Breast epithelium (tissue), 4 donors: ENCODE results near the gene PARVA. TPM values are rescaled to one million over a fixed set of nuclear protein-coding genes. Genes with fewer than 3 reads are reported as not detected.

Experiments used
- DNase-seq, 2 donors: peaks; one replicate each; pipeline ENCODE4 v3.0.0-alpha.2; 2019; ENCODE audit warnings: low spot score in 2 of 2
- H3K27ac ChIP-seq, 2 donors: fragments of 200-600 bp; sonication (generic) in 1 of 2; one replicate each; pipeline ENCODE4 v1.5.1; 2016 to 2019; ENCODE audit warnings: mild to moderate bottlenecking in 1 of 2
- H3K27me3 ChIP-seq, 2 donors: fragments of 200-600 bp; sonication (generic) in 1 of 2; one replicate each; pipeline versions ENCODE4 v1.5.1 to v1.6.0; 2017 to 2019; ENCODE audit warnings: control low read depth in 1 of 2, mild to moderate bottlenecking in 1 of 2
- H3K36me3 ChIP-seq: fragments of 200-600 bp; one replicate; pipeline ENCODE4 v1.5.1; 2019
- H3K4me1 ChIP-seq, 2 donors: fragments of 200-600 bp; sonication (generic); one replicate each; pipeline ENCODE4 v1.5.1; 2016 to 2019; ENCODE audit warnings: control low read depth in 1 of 2
- H3K4me3 ChIP-seq, 3 donors: fragments of 200-600 bp; sonication (generic); 1 replicate in 2 of 3; 2 replicates in 1 of 3; pipeline ENCODE4 v1.5.1; 2016 to 2019; ENCODE audit warnings: mild to moderate bottlenecking in 3 of 3, moderate library complexity in 2 of 3
- H3K9me3 ChIP-seq, 2 donors: fragments of 200-600 bp; sonication (generic) in 1 of 2; one replicate each; pipeline ENCODE4 v1.5.1; 2016 to 2019; ENCODE audit warnings: control low read depth in 1 of 2
- POLR2A ChIP-seq: fragments of 450-650 bp; IDR thresholded peaks from one replicate; pipeline ENCODE4 v1.6.1; 2016; ENCODE audit warnings: antibody characterized with exemption, mild to moderate bottlenecking, moderate library complexity
- POLR2AphosphoS5 ChIP-seq, 3 donors: sonication (generic); formaldehyde crosslinking; IDR thresholded peaks; one replicate each; pipeline ENCODE4 v1.6.1; 2017; ENCODE audit warnings: antibody characterized with exemption in 3 of 3
- intact Hi-C: fragments of 100-400 bp; cut with DNase I; formaldehyde crosslinking; loops from one replicate; pipeline ENCODE4 v1.15.1; 2023; ENCODE audit warnings: low total_unique reads
- total RNA-seq, 3 donors: library from RNA; depleted of rRNA; stranded (reverse); fragments of >200 nt; gene quantifications; one replicate each; pipeline ENCODE4 v1.1.0, GENCODE V29; 2016
- TF ChIP-seq, protein P1 (sequence below), 3 donors: fragments of 450-650 bp; IDR thresholded peaks; one replicate each; pipeline ENCODE4 v1.5.1; 2016 to 2017; ENCODE audit warnings: antibody characterized with exemption in 3 of 3, mild to moderate bottlenecking in 3 of 3, moderate library complexity in 3 of 3

The PARVA gene
- total RNA-seq, 3 donors from 2014 or later = 50.5 to 109 (median 60.4) TPM

DNA sequence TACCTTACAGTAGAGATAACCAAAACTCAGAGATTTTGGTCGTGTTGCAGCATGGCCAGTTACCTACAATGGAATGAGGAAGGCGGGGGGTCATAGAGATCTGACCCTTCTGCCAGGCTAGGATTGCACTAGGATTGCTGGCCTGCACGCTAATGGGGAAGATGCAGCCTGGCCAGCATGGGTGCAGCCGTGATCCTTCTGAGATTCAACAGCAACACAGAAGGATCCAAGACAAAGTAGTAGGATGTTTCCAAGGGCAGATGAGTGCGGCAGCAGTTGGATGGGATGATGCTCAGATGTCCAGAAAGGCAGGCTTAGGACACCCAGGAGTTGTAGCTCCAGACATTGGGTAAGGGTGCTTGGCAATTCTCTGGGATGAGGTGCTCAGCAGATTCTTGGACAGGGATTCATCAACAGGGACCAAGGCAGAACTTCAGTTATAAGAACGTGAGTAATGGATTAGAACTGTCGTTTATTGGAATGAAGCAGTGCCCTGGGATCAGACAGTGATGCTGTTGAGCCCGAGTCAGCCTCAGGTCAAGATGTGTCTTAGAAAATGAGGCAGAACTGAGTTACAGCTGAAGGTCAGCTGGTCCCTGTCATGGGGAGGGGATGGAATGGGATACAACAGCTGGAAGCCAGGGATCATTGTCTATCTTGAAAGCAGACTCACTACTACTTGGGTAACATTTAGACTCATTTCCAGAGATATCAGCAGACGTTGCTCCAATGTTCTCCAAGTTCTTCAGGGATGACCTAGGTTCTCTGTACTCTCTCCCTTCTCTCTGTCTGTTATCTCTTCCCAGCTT, 71.0 kb downstream of the PARVA start:
- no peak for TF ChIP-seq POLR2AphosphoS5 (IDR thresholded peaks at IDR 0.05)
- TF ChIP-seq POLR2A = no peak
- TF ChIP-seq, protein P1, sequence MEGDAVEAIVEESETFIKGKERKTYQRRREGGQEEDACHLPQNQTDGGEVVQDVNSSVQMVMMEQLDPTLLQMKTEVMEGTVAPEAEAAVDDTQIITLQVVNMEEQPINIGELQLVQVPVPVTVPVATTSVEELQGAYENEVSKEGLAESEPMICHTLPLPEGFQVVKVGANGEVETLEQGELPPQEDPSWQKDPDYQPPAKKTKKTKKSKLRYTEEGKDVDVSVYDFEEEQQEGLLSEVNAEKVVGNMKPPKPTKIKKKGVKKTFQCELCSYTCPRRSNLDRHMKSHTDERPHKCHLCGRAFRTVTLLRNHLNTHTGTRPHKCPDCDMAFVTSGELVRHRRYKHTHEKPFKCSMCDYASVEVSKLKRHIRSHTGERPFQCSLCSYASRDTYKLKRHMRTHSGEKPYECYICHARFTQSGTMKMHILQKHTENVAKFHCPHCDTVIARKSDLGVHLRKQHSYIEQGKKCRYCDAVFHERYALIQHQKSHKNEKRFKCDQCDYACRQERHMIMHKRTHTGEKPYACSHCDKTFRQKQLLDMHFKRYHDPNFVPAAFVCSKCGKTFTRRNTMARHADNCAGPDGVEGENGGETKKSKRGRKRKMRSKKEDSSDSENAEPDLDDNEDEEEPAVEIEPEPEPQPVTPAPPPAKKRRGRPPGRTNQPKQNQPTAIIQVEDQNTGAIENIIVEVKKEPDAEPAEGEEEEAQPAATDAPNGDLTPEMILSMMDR (IDR thresholded peaks at IDR 0.05) = no peak
- Histone ChIP-seq H3K4me3 (no peak overlapping the region), H3K27me3 (no peaks in the 10 kb centered on the region), H3K9me3 (no peaks in the 10 kb centered on the region), H3K4me1 (no peaks in the 10 kb centered on the region), H3K27ac (no peak overlapping the region), H3K36me3 (no peaks in the 10 kb centered on the region)
- intact Hi-C loops = no loop called here
- DNase-seq = no peak

DNA sequence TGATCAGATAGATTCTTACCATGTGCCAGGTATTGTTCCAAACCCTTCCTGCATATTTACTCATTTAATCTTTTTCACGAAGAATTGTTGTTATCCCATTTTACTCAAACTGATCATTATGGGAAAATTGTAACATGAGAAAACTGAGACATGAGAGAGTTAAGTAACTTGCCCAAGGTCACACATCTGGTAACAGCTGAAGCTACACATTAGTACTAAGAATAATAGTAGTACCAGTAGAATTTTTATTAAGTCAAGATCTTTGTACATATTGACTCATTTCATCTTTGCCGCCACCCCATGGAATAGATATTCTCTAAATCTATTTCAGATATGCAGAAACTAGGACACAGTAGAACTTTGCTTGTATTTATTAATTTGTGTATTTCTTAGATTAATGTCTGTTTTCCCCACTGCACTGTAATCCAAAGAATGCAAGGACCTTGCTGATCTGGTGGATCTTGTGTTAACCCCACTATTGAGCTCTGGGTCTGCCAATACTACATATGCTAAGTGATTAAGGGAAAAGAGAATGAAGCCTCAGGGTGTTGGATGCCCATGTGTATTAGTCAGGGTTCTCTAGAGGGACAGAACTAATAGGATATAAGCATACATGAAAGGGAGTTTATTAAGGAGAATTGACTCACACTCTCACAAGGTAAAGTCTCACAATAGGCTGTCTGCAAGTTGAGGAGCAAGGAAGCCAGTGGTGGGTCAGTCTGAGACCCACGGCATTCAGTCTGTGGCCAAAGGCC, 72.8 kb downstream of the PARVA start:
- H3K27ac ChIP-seq = peak overlapping the region in 1 of 2 donors; percentile 21
- no peaks in the 10 kb centered on the region for H3K27me3 ChIP-seq
- no peak overlapping the region for H3K4me3 ChIP-seq
- intact Hi-C loops = no loop called here
- no peaks in the 10 kb centered on the region for H3K9me3 ChIP-seq
- TF ChIP-seq POLR2A (no peak), POLR2AphosphoS5 (IDR thresholded peaks at IDR 0.05) (no peak)
- TF ChIP-seq, protein P1 (IDR thresholded peaks at IDR 0.05) = no peak
- no peaks in the 10 kb centered on the region for H3K4me1 ChIP-seq
- DNase-seq = no peak
- no peaks in the 10 kb centered on the region for H3K36me3 ChIP-seq

DNA sequence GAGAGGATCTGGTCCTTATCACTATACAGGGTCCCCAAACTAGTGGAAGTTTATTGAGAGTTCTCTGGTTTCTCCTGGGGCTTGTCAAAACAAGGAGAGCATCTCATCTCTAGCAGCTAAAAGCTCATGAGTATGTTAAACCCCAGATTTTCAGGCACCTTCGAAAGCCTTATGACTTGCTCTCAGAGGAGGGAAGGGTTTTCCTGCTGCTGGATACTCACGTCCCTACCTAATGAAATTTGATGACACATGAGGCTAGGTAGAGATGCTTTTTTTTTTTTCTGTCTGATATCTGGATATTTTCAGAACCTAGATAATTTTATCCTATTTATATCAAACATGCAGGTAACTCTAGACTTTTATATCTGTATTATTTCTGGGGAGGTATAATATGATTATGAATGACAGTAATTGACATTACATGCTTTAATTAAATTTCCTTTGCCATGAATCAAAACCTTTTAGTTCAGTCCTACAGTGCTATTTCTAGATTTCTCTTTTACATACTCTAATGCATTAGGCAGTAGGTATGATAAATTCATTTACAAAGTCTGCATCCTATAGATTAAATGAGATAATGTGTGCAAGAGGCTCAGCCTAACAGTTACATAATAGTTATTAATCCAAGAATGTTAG, 73.9 kb downstream of the PARVA start:
- no peak for DNase-seq
- H3K27me3 ChIP-seq = no peaks in the 10 kb centered on the region
- no peak overlapping the region for H3K27ac ChIP-seq
- TF ChIP-seq POLR2A (no peak), POLR2AphosphoS5 (IDR thresholded peaks at IDR 0.05) (no peak)
- TF ChIP-seq, protein P1 (IDR thresholded peaks at IDR 0.05) = no peak
- H3K9me3 ChIP-seq = no peaks in the 10 kb centered on the region
- H3K4me1 ChIP-seq = no peaks in the 10 kb centered on the region
- no peaks in the 10 kb centered on the region for H3K36me3 ChIP-seq
- intact Hi-C loops = no loop called here
- H3K4me3 ChIP-seq = no peak overlapping the region

DNA sequence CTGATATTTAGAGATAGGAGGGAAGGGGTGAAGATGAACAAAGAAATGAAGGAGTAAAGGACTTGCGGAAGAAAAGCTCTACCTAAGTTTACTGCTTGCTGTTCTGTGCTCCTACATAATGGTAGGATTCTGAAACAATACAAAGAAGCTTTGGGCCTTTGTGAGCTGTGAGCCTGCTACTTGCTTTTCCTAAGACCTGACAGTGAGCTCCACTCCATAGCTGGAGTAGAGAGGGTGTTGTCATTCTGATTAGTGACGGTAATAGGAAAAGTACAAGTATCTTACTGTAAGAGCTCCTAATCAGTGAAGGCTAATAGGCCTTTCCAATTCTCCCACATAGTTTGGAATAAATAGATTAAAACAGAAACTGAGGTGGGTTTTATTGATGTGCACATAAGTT, 75.9 kb downstream of the PARVA start:
- H3K4me3 ChIP-seq = no peak overlapping the region
- H3K27me3 ChIP-seq = no peaks in the 10 kb centered on the region
- H3K27ac ChIP-seq = no peak overlapping the region
- no peaks in the 10 kb centered on the region for H3K36me3 ChIP-seq
- intact Hi-C loops = no loop called here
- H3K9me3 ChIP-seq = no peaks in the 10 kb centered on the region
- TF ChIP-seq, protein P1 (IDR thresholded peaks at IDR 0.05) = no peak
- no peak for TF ChIP-seq POLR2A
- no peak for TF ChIP-seq POLR2AphosphoS5 (IDR thresholded peaks at IDR 0.05)
- no peaks in the 10 kb centered on the region for H3K4me1 ChIP-seq
- DNase-seq = no peak

DNA sequence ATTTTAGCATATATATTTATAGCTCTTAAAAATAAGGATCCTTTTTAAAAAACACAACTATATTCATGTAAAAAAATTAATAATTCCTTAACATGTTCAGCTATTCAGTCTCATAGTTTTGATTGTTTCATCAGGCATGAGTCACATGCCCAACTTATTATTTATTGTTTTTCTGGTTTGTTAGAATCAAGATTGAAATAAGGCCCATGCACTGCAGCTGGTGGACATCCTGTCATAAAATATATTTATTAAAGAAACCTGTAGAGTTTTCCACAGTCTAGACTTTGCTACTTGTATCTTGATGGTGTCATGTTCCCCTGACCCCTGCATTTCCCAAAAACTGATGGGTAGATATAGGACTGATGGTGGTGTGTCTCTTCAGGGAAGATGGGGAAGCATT, 77.4 kb downstream of the PARVA start:
- Histone ChIP-seq H3K27ac (no peak overlapping the region), H3K4me1 (peaks cover 0 to 6% of the 10 kb centered on the region in 2 donors), H3K9me3 (no peaks in the 10 kb centered on the region), H3K27me3 (no peaks in the 10 kb centered on the region), H3K4me3 (no peak overlapping the region), H3K36me3 (no peaks in the 10 kb centered on the region)
- TF ChIP-seq, protein P1 (IDR thresholded peaks at IDR 0.05) = no peak
- no peak for TF ChIP-seq POLR2A
- no peak for TF ChIP-seq POLR2AphosphoS5 (IDR thresholded peaks at IDR 0.05)
- intact Hi-C loops = no loop called here
- DNase-seq = no peak
